PC-3 (cell line): ENCODE results near the gene KPNA4. TPM values are rescaled to one million over a fixed set of nuclear protein-coding genes. Genes with fewer than 3 reads are reported as not detected.

ENCODE experiments used
- ATAC-seq: fragments of 200-7000 bp; cut with Tn5 transposase; 2 replicates; pipeline ENCODE4 v1.9.1; 2020; ENCODE audit warnings: mild to moderate bottlenecking, moderate library complexity
- BruUV-seq: library from RNA; stranded (reverse); fragments of 400-500 nt; replicated peaks from 2 replicates; lab custom pipeline; 2021; lab: Mats Ljungman, UMichigan
- CTCF ChIA-PET: fragments of 300-600 bp; sonication (Branson Sonifier 250); formaldehyde crosslinking; loops from one replicate; lab custom pipeline; 2022; ENCODE audit warnings: antibody characterized with exemption; lab: Charles Lee
- POLR2A ChIA-PET: fragments of 300-600 bp; sonication (Branson Sonifier 250); formaldehyde crosslinking; loops from one replicate; lab custom pipeline; 2022; ENCODE audit warnings: antibody characterized with exemption; ENCODE audit not compliant: unreplicated experiment; lab: Charles Lee
- DNase-seq: peaks from one replicate; pipeline ENCODE4 v3.0.0-alpha.2; 2015
- H2AFZ ChIP-seq: fragments of 300-600 bp; sonication (generic); 2 replicates; pipeline ENCODE4 v1.6.0; 2016; ENCODE audit warnings: antibody characterized with exemption, low read length
- H3F3A ChIP-seq: fragments of 300-600 bp; sonication (generic); one replicate; pipeline ENCODE4 v1.6.0; 2017; ENCODE audit warnings: antibody characterized with exemption, low read length, control low read depth, mild to moderate bottlenecking; ENCODE audit not compliant: unreplicated experiment
- H3K27ac ChIP-seq: fragments of 300-600 bp; sonication (generic); 2 replicates; pipeline ENCODE4 v1.5.1; 2016; ENCODE audit warnings: mild to moderate bottlenecking, low read length
- H3K27me3 ChIP-seq: fragments of 300-600 bp; sonication (generic); 2 replicates; pipeline ENCODE4 v1.6.1; 2016; ENCODE audit warnings: low read length, mixed read lengths
- H3K36me3 ChIP-seq: fragments of 300-600 bp; sonication (generic); 2 replicates; pipeline ENCODE4 v1.6.1; 2016; ENCODE audit warnings: low read depth, mixed run types, low read length, mixed read lengths
- H3K4me1 ChIP-seq: fragments of 300-600 bp; sonication (generic); 2 replicates; pipeline ENCODE4 v1.5.1; 2016; ENCODE audit warnings: low read length; ENCODE audit not compliant: insufficient read depth
- H3K4me2 ChIP-seq: fragments of 300-600 bp; sonication (generic); 2 replicates; pipeline ENCODE4 v1.6.0; 2016; ENCODE audit warnings: low read length
- H3K4me3 ChIP-seq: fragments of 300-600 bp; sonication (generic); 2 replicates; pipeline ENCODE4 v1.5.1; 2016; ENCODE audit warnings: mild to moderate bottlenecking, low read length, mixed read lengths
- H3K79me2 ChIP-seq: fragments of 300-600 bp; sonication (generic); 2 replicates; pipeline ENCODE4 v1.6.1; 2017; ENCODE audit warnings: low read length, mixed read lengths
- H3K9ac ChIP-seq: fragments of 300-600 bp; sonication (generic); 2 replicates; pipeline ENCODE4 v1.6.0; 2016; ENCODE audit warnings: mild to moderate bottlenecking, low read length
- H3K9me2 ChIP-seq: fragments of 300-600 bp; sonication (generic); replicated peaks from 2 replicates; pipeline ENCODE4 v1.6.1; 2016; ENCODE audit warnings: mixed run types, low read length, mixed read lengths
- H3K9me3 ChIP-seq: fragments of 300-600 bp; sonication (generic); 2 replicates; pipeline ENCODE4 v1.6.1; 2016; ENCODE audit warnings: low read length, mixed read lengths
- H4K20me1 ChIP-seq: fragments of 300-600 bp; sonication (generic); 2 replicates; pipeline ENCODE4 v1.6.1; 2016; ENCODE audit warnings: low read length, mixed read lengths
- EZH2 ChIP-seq: fragments of 300-600 bp; sonication (generic); IDR thresholded peaks from one replicate; pipeline ENCODE4 v1.6.1; 2017; ENCODE audit warnings: antibody characterized with exemption, mild to moderate bottlenecking, low read length; ENCODE audit not compliant: unreplicated experiment
- EZH2phosphoT487 ChIP-seq: fragments of 300-600 bp; sonication (generic); IDR thresholded peaks from 2 replicates; pipeline ENCODE4 v1.6.1; 2018; ENCODE audit warnings: mild to moderate bottlenecking, antibody characterized with exemption, low read length, borderline replicate concordance
- intact Hi-C: fragments of 100-400 bp; cut with micrococcal nuclease; formaldehyde crosslinking; loops from 2 replicates; pipeline ENCODE4 v1.9.0; 2023
- total RNA-seq: library from RNA; depleted of rRNA; stranded (reverse); fragments of >200 nt; gene quantifications from 2 replicates; pipeline ENCODE4 v1.2.3, GENCODE V29; 2014
- TF ChIP-seq, protein P1 (sequence below): fragments of 300-600 bp; sonication (generic); conservative IDR thresholded peaks from 2 replicates; pipeline ENCODE4 v1.5.1; 2017; ENCODE audit warnings: antibody characterized with exemption, low read depth, mild to moderate bottlenecking, low read length

The KPNA4 gene
- total RNA-seq, 1 experiment from 2014 or later: 31.5 TPM

- Histone ChIP-seq H3K27me3 (no peaks in the 10 kb centered on the region), H3K4me2 (no peak overlapping the region), H3K9ac (no peak overlapping the region), H3K4me1 (peaks cover 15% of the 10 kb centered on the region), H3K9me2 (peaks cover 3% of the 10 kb centered on the region; the same call in 1 of the 2 replicates), H2AFZ (no peak overlapping the region), H3K4me3 (no peak overlapping the region), H3F3A (no peaks in the 10 kb centered on the region), H3K36me3 (no peaks in the 10 kb centered on the region), H3K9me3 (no peaks in the 10 kb centered on the region), H3K27ac (no peak overlapping the region), H3K79me2 (no peaks in the 10 kb centered on the region), H4K20me1 (no peaks in the 10 kb centered on the region)
- CTCF ChIA-PET: no interaction called here
- BruUV-seq: no TSS peak
- intact Hi-C loops: no loop called here
- DNase-seq (no peak), ATAC-seq (no peak)
- POLR2A ChIA-PET: no interaction called here
- TF ChIP-seq EZH2phosphoT487: no peak
- TF ChIP-seq, protein P1, sequence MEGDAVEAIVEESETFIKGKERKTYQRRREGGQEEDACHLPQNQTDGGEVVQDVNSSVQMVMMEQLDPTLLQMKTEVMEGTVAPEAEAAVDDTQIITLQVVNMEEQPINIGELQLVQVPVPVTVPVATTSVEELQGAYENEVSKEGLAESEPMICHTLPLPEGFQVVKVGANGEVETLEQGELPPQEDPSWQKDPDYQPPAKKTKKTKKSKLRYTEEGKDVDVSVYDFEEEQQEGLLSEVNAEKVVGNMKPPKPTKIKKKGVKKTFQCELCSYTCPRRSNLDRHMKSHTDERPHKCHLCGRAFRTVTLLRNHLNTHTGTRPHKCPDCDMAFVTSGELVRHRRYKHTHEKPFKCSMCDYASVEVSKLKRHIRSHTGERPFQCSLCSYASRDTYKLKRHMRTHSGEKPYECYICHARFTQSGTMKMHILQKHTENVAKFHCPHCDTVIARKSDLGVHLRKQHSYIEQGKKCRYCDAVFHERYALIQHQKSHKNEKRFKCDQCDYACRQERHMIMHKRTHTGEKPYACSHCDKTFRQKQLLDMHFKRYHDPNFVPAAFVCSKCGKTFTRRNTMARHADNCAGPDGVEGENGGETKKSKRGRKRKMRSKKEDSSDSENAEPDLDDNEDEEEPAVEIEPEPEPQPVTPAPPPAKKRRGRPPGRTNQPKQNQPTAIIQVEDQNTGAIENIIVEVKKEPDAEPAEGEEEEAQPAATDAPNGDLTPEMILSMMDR: no peak
- no peak for TF ChIP-seq EZH2
Measured at GRCh38 chr3:160612386-160613075, 47.2 kb upstream of the KPNA4 start.

- H4K20me1 ChIP-seq: no peaks in the 10 kb centered on the region
- DNase-seq (no peak), ATAC-seq (no peak)
- H3K9me2 ChIP-seq: peaks cover 3% of the 10 kb centered on the region; the same call in 1 of the 2 replicates
- no peaks in the 10 kb centered on the region for H3K9me3 ChIP-seq
- no peaks in the 10 kb centered on the region for H3K27me3 ChIP-seq
- H3F3A ChIP-seq: no peaks in the 10 kb centered on the region
- H3K79me2 ChIP-seq: no peaks in the 10 kb centered on the region
- intact Hi-C loops: no loop called here
- no peak overlapping the region for H3K27ac ChIP-seq
- no peak overlapping the region for H3K9ac ChIP-seq
- H3K36me3 ChIP-seq: no peaks in the 10 kb centered on the region
- H3K4me3 ChIP-seq: no peak overlapping the region
- no peak overlapping the region for H2AFZ ChIP-seq
- CTCF ChIA-PET: no interaction called here
- peaks cover 1% of the 10 kb centered on the region; the same call in 1 of the 2 replicates for H3K4me1 ChIP-seq
- no peak overlapping the region for H3K4me2 ChIP-seq
- no TSS peak for BruUV-seq
- TF ChIP-seq, protein P1: no peak
- TF ChIP-seq EZH2: no peak
- TF ChIP-seq EZH2phosphoT487: no peak
- POLR2A ChIA-PET: no interaction called here
Measured at GRCh38 chr3:160611141-160611540, 45.8 kb upstream of the KPNA4 start.

- BruUV-seq: no TSS peak
- intact Hi-C loops: no loop called here
- POLR2A ChIA-PET: no interaction called here
- DNase-seq (no peak), ATAC-seq (no peak)
- H4K20me1 ChIP-seq: no peaks in the 10 kb centered on the region
- CTCF ChIA-PET: no interaction called here
- H3K27ac ChIP-seq: no peak overlapping the region
- H3K4me2 ChIP-seq: no peak overlapping the region
- no peak overlapping the region for H3K9ac ChIP-seq
- H3F3A ChIP-seq: no peaks in the 10 kb centered on the region
- no peaks in the 10 kb centered on the region for H3K27me3 ChIP-seq
- H3K9me3 ChIP-seq: no peaks in the 10 kb centered on the region
- no peak overlapping the region for H2AFZ ChIP-seq
- no peaks in the 10 kb centered on the region for H3K36me3 ChIP-seq
- H3K4me1 ChIP-seq: no peaks in the 10 kb centered on the region
- TF ChIP-seq EZH2phosphoT487 (no peak), EZH2 (no peak)
- TF ChIP-seq, protein P1: no peak
- H3K9me2 ChIP-seq: peaks cover 3% of the 10 kb centered on the region; the same call in 1 of the 2 replicates
- H3K79me2 ChIP-seq: no peaks in the 10 kb centered on the region
- no peak overlapping the region for H3K4me3 ChIP-seq
Measured at GRCh38 chr3:160608870-160609269, 43.5 kb upstream of the KPNA4 start.
